SJSA1 (cell line): ENCODE measurements around the gene COX8A. TPM values are rescaled to one million over a fixed set of nuclear protein-coding genes. Genes with fewer than 3 reads are reported as not detected.
"Not testable (repeated sequence)": the region's sequence is repeated elsewhere in the genome, so short reads cannot be mapped to it uniquely, and the experiment has no call there.

ENCODE experiments used
- DNase-seq, 2 experiments: peaks; one replicate each; pipeline ENCODE4 v3.0.0-alpha.2; 2015 to 2020; ENCODE audit warnings: low spot score in 2 of 2, low read depth in 1 of 2
- H3K27ac ChIP-seq: fragments of 250-450 bp; sonication (Bioruptor Pico); 2 replicates; pipeline ENCODE4 v1.5.1; 2020; ENCODE audit warnings: mild to moderate bottlenecking, moderate library complexity
- H3K27me3 ChIP-seq: fragments of 250-450 bp; sonication (Bioruptor Pico); replicated peaks from 2 replicates; pipeline ENCODE4 v1.5.1; 2020; ENCODE audit warnings: mild to moderate bottlenecking, moderate library complexity
- H3K36me3 ChIP-seq: fragments of 250-450 bp; sonication (Bioruptor Pico); 2 replicates; pipeline ENCODE4 v1.5.1; 2020; ENCODE audit warnings: mild to moderate bottlenecking
- H3K4me1 ChIP-seq: fragments of 250-450 bp; sonication (Bioruptor Pico); replicated peaks from 2 replicates; pipeline ENCODE4 v1.6.1; 2021; ENCODE audit warnings: mild to moderate bottlenecking
- H3K4me3 ChIP-seq: fragments of 250-450 bp; sonication (Bioruptor Pico); 2 replicates; pipeline ENCODE4 v1.5.1; 2020; ENCODE audit warnings: mild to moderate bottlenecking
- H3K9me3 ChIP-seq: fragments of 250-450 bp; sonication (Bioruptor Pico); replicated peaks from 2 replicates; pipeline ENCODE4 v1.5.1; 2020; ENCODE audit warnings: mild to moderate bottlenecking
- total RNA-seq: library from RNA; depleted of rRNA; stranded (reverse); fragments of >200 nt; shearing (Covaris generic); gene quantifications from 2 replicates; pipeline ENCODE4 v1.2.3, GENCODE V29; 2014

Gene COX8A
- total RNA-seq, 1 experiment from 2014 or later: 1,062 TPM

GRCh38 chr11:63945477-63946163 lies 28.8 kb upstream of the COX8A start:
- peak; percentile 66 to 72 for DNase-seq
- no peak overlapping the region for H3K4me3 ChIP-seq

GRCh38 chr11:63951779-63952536 lies 22.5 kb upstream of the COX8A start:
- no peak for DNase-seq
- peaks cover 84% of the 10 kb centered on the region for H3K36me3 ChIP-seq
- no peaks in the 10 kb centered on the region for H3K4me1 ChIP-seq
- no peaks in the 10 kb centered on the region for H3K27me3 ChIP-seq
- H3K27ac ChIP-seq: no peak overlapping the region
- no peaks in the 10 kb centered on the region for H3K9me3 ChIP-seq
- H3K4me3 ChIP-seq: no peak overlapping the region

More at GRCh38 chr11:63945477-63946163, 28.8 kb upstream of the COX8A start:
- H3K9me3 ChIP-seq: no peaks in the 10 kb centered on the region
- no peaks in the 10 kb centered on the region for H3K27me3 ChIP-seq
- peaks cover 64% of the 10 kb centered on the region for H3K36me3 ChIP-seq
- no peak overlapping the region for H3K27ac ChIP-seq
- peaks cover 4% of the 10 kb centered on the region for H3K4me1 ChIP-seq

- Histone ChIP-seq H3K27ac (no peak overlapping the region), H3K27me3 (no peaks in the 10 kb centered on the region), H3K4me1 (no peaks in the 10 kb centered on the region), H3K9me3 (no peaks in the 10 kb centered on the region), H3K36me3 (peaks cover 83% of the 10 kb centered on the region), H3K4me3 (no peak overlapping the region)
- no peak for DNase-seq
Measured at GRCh38 chr11:63952570-63952969, 21.9 kb upstream of the COX8A start.

GRCh38 chr11:63958008-63958407 lies 16.4 kb upstream of the COX8A start:
- H3K27me3 ChIP-seq: no peaks in the 10 kb centered on the region
- no peaks in the 10 kb centered on the region for H3K4me1 ChIP-seq
- no peaks in the 10 kb centered on the region for H3K9me3 ChIP-seq
- H3K27ac ChIP-seq: no peak overlapping the region
- H3K4me3 ChIP-seq: no peak overlapping the region
- DNase-seq: no peak
- peaks cover 41% of the 10 kb centered on the region for H3K36me3 ChIP-seq

- Histone ChIP-seq H3K36me3 (peaks cover 5% of the 10 kb centered on the region; the same call in 1 of the 2 replicates), H3K9me3 (no peaks in the 10 kb centered on the region), H3K4me3 (no peak overlapping the region), H3K27me3 (no peaks in the 10 kb centered on the region), H3K4me1 (no peaks in the 10 kb centered on the region), H3K27ac (no peak overlapping the region)
- DNase-seq: no peak
Measured at GRCh38 chr11:63961608-63962412, 12.6 kb upstream of the COX8A start.

- not testable (repeated sequence) for H3K27ac ChIP-seq, DNase-seq, H3K4me3 ChIP-seq, H3K36me3 ChIP-seq, H3K27me3 ChIP-seq, H3K9me3 ChIP-seq, H3K4me1 ChIP-seq
Measured at GRCh38 chr11:63963895-63964294, 10.5 kb upstream of the COX8A start.

- Histone ChIP-seq H3K36me3 (no peaks in the 10 kb centered on the region), H3K27ac (no peak overlapping the region), H3K4me3 (no peak overlapping the region), H3K4me1 (no peaks in the 10 kb centered on the region), H3K27me3 (no peaks in the 10 kb centered on the region), H3K9me3 (no peaks in the 10 kb centered on the region)
- DNase-seq: no peak
Measured at GRCh38 chr11:63966444-63966843, 8.0 kb upstream of the COX8A start.

- Histone ChIP-seq H3K4me1 (no peaks in the 10 kb centered on the region), H3K9me3 (0 out of 2 replicates have a peak, but pooled peaks cover 2% of the 10 kb centered on the region), H3K27ac (no peak overlapping the region), H3K4me3 (no peak overlapping the region), H3K27me3 (no peaks in the 10 kb centered on the region), H3K36me3 (peaks cover under 1% of the 10 kb centered on the region)
- no peak for DNase-seq
Measured at GRCh38 chr11:63969461-63969860, 5.0 kb upstream of the COX8A start.

- 0 out of 2 replicates have a peak, but pooled peaks cover 2% of the 10 kb centered on the region for H3K9me3 ChIP-seq
- no peak for DNase-seq
- H3K4me1 ChIP-seq: peaks cover 6% of the 10 kb centered on the region
- H3K4me3 ChIP-seq: no peak overlapping the region
- no peaks in the 10 kb centered on the region for H3K27me3 ChIP-seq
- H3K36me3 ChIP-seq: peaks cover 9% of the 10 kb centered on the region
- H3K27ac ChIP-seq: no peak overlapping the region
Measured at GRCh38 chr11:63970902-63971301, 3.5 kb upstream of the COX8A start.

GRCh38 chr11:63973912-63974258 lies 535 bp upstream of the COX8A start:
- H3K36me3 ChIP-seq: peaks cover 35% of the 10 kb centered on the region
- H3K27ac ChIP-seq, H3K27me3 ChIP-seq, H3K9me3 ChIP-seq, DNase-seq: not testable (repeated sequence)
- 0 out of 2 replicates have a peak overlapping the region, but pooled peaks have one; percentile 89 for H3K4me3 ChIP-seq
- peaks cover 14% of the 10 kb centered on the region for H3K4me1 ChIP-seq

- Histone ChIP-seq H3K27me3 (no peaks in the 10 kb centered on the region), H3K4me3 (no peak overlapping the region), H3K36me3 (peaks cover 49% of the 10 kb centered on the region), H3K4me1 (peaks cover 14% of the 10 kb centered on the region), H3K27ac (no peak overlapping the region), H3K9me3 (no peaks in the 10 kb centered on the region)
- no peak for DNase-seq
Measured at GRCh38 chr11:63978551-63979239, 4.3 kb downstream of the COX8A start.

- peaks cover 49% of the 10 kb centered on the region for H3K36me3 ChIP-seq
- H3K9me3 ChIP-seq: no peaks in the 10 kb centered on the region
- DNase-seq: no peak
- H3K27me3 ChIP-seq: no peaks in the 10 kb centered on the region
- no peak overlapping the region for H3K27ac ChIP-seq
- H3K4me1 ChIP-seq: peaks cover 14% of the 10 kb centered on the region
- H3K4me3 ChIP-seq: no peak overlapping the region
Measured at GRCh38 chr11:63979426-63979825, 5.0 kb downstream of the COX8A start.

GRCh38 chr11:63985812-63986155 lies 11.4 kb downstream of the COX8A start:
- no peaks in the 10 kb centered on the region for H3K9me3 ChIP-seq
- peak overlapping the region; percentile 78 for H3K4me3 ChIP-seq
- H3K27me3 ChIP-seq: no peaks in the 10 kb centered on the region
- H3K4me1 ChIP-seq: peaks cover 19% of the 10 kb centered on the region
- DNase-seq: no peak
- H3K36me3 ChIP-seq: peaks cover 48% of the 10 kb centered on the region
- H3K27ac ChIP-seq: peak overlapping the region; percentile 57
